ENCODE measurements around the gene ARHGAP4. TPM values are rescaled to one million over a fixed set of nuclear protein-coding genes. Genes with fewer than 3 reads are reported as not detected.

Gene ARHGAP4
- total and polyA plus RNA-seq, 2 of the 4 experiments (the other 2 are of a cell fraction), result 0.18 to 0.72 TPM

- ChIA-PET CTCF (no interaction called here), POLR2A (ENCODE audit: unreplicated experiment) (no interaction called here)
- no peak overlapping the region for H3K9ac ChIP-seq (ENCODE audit: low read depth, low read length)
- no peaks in the 10 kb centered on the region; the same call in 1 of the 2 replicates for H4K20me1 ChIP-seq (ENCODE audit: insufficient read depth, low read length)
- H3K4me3 ChIP-seq (ENCODE audit: insufficient read depth, low read depth, low read length), result no peak overlapping the region
- H2AK5ac ChIP-seq (ENCODE audit: low read depth, low read length), result no peak overlapping the region
- no peak overlapping the region for H3K4me2 ChIP-seq (ENCODE audit: low read depth, low read length)
- peaks cover 35% of the 10 kb centered on the region for H3K27me3 ChIP-seq (ENCODE audit: control insufficient read depth, insufficient read depth, low read length)
- ATAC-seq (ENCODE audit: low read depth) (no peak), DNase-seq (no peak)
- H2BK120ac ChIP-seq (ENCODE audit: low read depth, low read length), result no peak overlapping the region
- no peak overlapping the region for H4K5ac ChIP-seq (ENCODE audit: low read depth, low read length)
- intact Hi-C loops (cut with micrococcal nuclease), result no loop called here
- no peak for TF ChIP-seq MXI1 (IDR thresholded peaks at IDR 0.05; ENCODE audit: borderline replicate concordance, low read depth, low read length)
- no peak for TF ChIP-seq MAFK (IDR thresholded peaks at IDR 0.05; ENCODE audit: low read depth, low read length)
- no peak for TF ChIP-seq ELK1 (IDR thresholded peaks at IDR 0.05; ENCODE audit: borderline replicate concordance, low read depth, low read length)
- TF ChIP-seq CHD1 (IDR thresholded peaks at IDR 0.05; ENCODE audit: low read depth, low read length), result no peak
- no peak for TF ChIP-seq CTCF (conservative IDR thresholded peaks at IDR 0.05; ENCODE audit: low read depth, low read length)
- no peak for TF ChIP-seq FOS (IDR thresholded peaks at IDR 0.05; ENCODE audit: low read depth, low read length)
- TF ChIP-seq RFX5 (IDR thresholded peaks at IDR 0.05; ENCODE audit: low read depth, low read length), result no peak
- no peak for TF ChIP-seq RAD21 (IDR thresholded peaks at IDR 0.05; ENCODE audit: low read length)
- TF ChIP-seq USF2 (IDR thresholded peaks at IDR 0.05; ENCODE audit: low read depth, low read length), result no peak
- TF ChIP-seq RCOR1 (IDR thresholded peaks at IDR 0.05; ENCODE audit: insufficient replicate concordance, low read length), result no peak
- no peak for TF ChIP-seq CEBPB (IDR thresholded peaks at IDR 0.05; ENCODE audit: low read depth, low read length)
- no peak for TF ChIP-seq MAZ (IDR thresholded peaks at IDR 0.05; ENCODE audit: borderline replicate concordance, low read depth, low read length)
- TF ChIP-seq BHLHE40 (IDR thresholded peaks at IDR 0.05; ENCODE audit: low read depth, low read length), result no peak
- no peak for TF ChIP-seq POLR2A (IDR thresholded peaks at IDR 0.05; ENCODE audit: low read depth, low read length)
- no peak for TF ChIP-seq SMC3 (IDR thresholded peaks at IDR 0.05; ENCODE audit: low read depth, low read length)
- no peaks in the 10 kb centered on the region for H3K9me1 ChIP-seq (ENCODE audit: insufficient read depth, low read length)
- no peak overlapping the region for H3K4ac ChIP-seq (ENCODE audit: low read depth, low read length)
- dilution Hi-C loops (cut with HindIII; ENCODE audit: low sequenced_read_pairs, unreplicated experiment), result no loop called here
- no peak overlapping the region for H2BK5ac ChIP-seq (ENCODE audit: low read depth, low read length, poor library complexity, severe bottlenecking)
- H3K79me1 ChIP-seq (ENCODE audit: low read depth in 1 of 2, low read length in 2 of 2), result no peaks in the 10 kb centered on the region
- H2AFZ ChIP-seq (replicated peaks; ENCODE audit: low read length, poor library complexity), result no peak overlapping the region
- H3K18ac ChIP-seq (ENCODE audit: low read depth, low read length), result no peak overlapping the region
- no peak overlapping the region for H3K14ac ChIP-seq (replicated peaks; ENCODE audit: low read depth, low read length)
- H3K9me3 ChIP-seq (ENCODE audit: control insufficient read depth, insufficient read depth, low read length), result no peaks in the 10 kb centered on the region
- BruUV-seq (replicated peaks), result no TSS peak
- no peak overlapping the region for H3K23ac ChIP-seq (ENCODE audit: low read depth, low read length)
- no peak overlapping the region for H2BK20ac ChIP-seq (ENCODE audit: low read depth, low read length)
- in situ Hi-C loops (cut with MboI; ENCODE audit: low sequenced_read_pairs), result no loop called here
- H3K36me3 ChIP-seq (ENCODE audit: control insufficient read depth, insufficient read depth, low read length), result no peaks in the 10 kb centered on the region
- H4K91ac ChIP-seq (ENCODE audit: insufficient read depth, low read depth, low read length), result no peak overlapping the region
- H2AK9ac ChIP-seq (replicated peaks; ENCODE audit: low read depth, low read length, poor library complexity), result no peak overlapping the region
- no peak overlapping the region for H3K27ac ChIP-seq (ENCODE audit: insufficient read depth, low read length)
- no peak overlapping the region for H4K8ac ChIP-seq (ENCODE audit: low read depth in 2 of 2, low read length in 2 of 2)
- H2BK15ac ChIP-seq (ENCODE audit: low read depth, low read length), result no peak overlapping the region
- no peaks in the 10 kb centered on the region for H3K4me1 ChIP-seq (ENCODE audit: control insufficient read depth, insufficient read depth, low read length)
- H3K56ac ChIP-seq (ENCODE audit: extremely low read depth, insufficient read depth, low read length), result no peak overlapping the region
- WGBS, 2 experiments (ENCODE audit: extremely low coverage in 2 of 2, insufficient read length in 1 of 2), result 16% methylated on average over 13 of the region's 28 CpGs; no CpG with 5 or more reads in 1 of the 2 experiments
These were observed 47.0 kb downstream of the ARHGAP4 start for GRCh38 chrX:153878969-153879653.

Measured in IMR-90 (cell line).